GM20431 (cell line): ENCODE measurements around the gene TAGAP.

Experiments
- in situ Hi-C: fragments of 300-500 bp; cut with MseI, MboI; formaldehyde crosslinking; loops from one replicate; pipeline ENCODE4 v1.15.0; 2020; ENCODE audit warnings: low sequenced_read_pairs; ENCODE audit not compliant: unreplicated experiment

Gene TAGAP

DNA sequence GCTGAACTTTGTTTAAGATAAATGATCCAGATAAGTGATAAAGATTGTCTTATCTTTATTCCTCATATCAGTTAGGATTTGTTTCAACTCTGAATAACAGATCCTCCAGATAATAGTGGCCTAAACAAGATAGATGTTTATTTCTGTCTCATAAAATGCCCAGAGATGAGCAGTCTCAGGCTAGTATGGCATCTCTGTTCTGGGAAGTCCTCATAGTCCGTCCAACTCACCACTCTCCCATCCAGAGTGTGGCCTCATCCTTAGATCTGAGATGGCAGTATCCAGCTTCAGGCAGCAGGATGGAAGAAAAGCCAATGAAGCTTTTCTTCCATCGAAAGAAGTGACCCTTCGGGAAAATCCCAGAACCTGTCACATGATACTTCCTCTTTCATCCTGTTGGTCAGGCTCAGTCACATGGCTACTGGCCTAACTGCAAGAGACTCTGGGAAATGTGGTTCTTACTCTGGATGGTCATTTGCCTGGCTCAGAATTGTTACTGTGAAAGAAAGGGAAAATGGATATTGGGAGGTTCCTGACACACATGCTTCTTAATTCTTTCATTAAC is 29.4 kb upstream of the TAGAP start:
- in situ Hi-C loops, result no loop called here

DNA sequence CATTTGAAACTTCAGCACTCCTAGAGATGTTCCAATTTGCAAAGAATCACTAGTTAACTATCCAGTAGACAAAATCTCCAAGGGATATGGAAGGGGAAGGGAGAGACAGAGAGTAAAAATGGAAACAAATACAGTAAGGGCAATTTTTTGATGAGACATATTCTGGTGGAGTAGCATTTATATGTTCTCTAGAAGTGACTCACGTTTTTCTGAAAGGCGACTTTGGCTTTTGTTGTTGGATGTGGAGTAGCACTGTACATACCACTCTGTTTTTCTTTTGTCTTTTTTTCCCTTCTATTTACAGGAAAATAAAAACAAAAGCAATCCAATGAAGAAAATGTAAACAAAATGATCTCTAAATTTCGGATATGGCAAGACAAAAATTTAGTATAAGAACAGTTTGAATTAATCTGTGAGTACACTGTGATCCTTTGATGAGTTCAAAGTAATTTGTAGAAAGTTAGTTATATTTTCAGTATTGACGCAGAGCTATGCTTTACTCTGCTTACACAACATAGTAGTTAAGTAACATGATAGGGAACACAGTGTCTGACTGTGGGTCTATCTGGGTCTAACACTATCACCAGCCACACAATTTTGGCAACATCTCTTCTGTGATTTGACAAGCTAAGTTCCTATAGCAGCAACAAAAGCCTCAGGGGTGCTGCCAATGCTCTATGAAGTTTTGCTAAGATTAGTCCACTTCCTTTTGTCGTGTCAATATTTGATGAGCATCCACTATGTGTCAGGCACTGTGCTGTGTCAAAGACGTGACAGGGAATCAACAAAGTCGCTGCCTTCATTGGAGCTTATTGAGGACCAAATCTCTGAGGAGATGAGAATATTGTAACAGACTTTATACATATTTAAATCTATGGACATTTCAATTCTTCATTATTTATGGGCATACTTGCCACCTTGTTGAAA is 27.3 kb upstream of the TAGAP start:
- in situ Hi-C loops, result no loop called here

DNA sequence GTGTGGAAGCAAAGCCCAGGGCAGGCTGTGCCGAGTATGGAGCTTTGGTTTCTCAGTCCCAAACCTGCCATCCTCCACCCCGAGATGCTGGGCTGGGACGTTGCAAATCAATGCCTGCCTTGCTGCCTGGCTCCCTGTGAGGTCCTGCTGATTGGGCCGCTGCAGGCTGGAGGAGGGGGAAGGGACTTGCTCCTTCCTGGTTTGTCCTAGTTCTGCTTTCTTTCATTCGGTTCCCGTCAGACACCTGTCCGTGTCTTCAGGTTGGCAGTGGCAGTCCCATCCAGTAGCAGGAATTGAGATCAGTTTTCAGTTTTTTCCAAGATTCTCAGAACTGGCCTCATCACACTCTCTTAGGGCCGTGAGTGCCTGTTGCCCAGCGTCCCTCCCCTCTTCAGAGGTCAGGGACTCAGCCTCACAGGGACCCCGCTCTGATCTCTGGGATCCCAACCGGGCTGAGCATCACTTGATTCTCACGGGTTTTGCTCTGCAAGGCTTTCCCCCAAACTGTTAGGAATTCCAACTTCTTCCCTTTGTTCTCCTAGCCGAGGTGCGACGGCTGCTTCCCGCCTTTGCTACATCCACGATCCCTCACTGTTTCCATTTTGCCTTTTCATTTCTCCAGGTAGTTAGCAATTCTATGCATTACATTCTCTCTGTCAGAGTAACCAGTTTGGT is 24.2 kb upstream of the TAGAP start:
- in situ Hi-C loops, result no loop called here

DNA sequence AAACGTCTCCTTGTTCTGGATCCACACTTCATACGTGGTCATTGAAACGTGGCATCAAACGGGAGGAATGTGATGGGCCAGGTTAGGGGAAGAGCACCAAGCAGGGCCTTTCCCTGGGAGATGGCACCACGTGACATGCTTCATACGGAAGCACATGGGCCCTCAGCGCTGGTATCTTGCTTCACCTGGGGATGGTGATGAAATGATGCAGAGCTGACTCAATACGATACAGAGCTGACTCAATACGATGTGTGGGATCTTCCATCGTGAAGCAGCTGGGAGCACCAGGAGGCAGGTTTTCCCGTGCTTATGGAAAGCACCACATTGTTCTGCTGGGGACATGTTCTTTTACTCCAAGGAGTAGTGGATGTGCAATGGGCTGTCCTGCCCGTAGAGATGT is 22.5 kb upstream of the TAGAP start:
- in situ Hi-C loops, result no loop called here

DNA sequence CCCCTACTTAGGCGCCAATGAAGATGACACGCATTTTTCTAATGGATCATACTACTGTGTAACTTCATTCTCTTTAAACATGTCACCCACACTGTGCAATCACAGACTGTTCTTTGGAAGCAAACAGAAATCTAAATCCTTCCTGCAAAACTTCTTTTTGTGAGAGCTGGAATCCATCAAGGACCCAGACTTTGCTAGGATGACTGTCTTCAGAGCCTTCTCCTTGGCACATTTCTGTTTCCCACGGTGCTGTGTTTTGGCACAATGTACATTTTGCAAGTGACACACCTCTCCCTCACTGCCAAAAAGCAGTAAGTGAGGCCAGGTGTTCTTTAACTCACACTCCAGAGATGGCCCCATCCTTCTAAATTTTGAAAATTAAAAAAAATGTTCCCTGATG is 21.7 kb upstream of the TAGAP start:
- in situ Hi-C loops, result no loop called here

DNA sequence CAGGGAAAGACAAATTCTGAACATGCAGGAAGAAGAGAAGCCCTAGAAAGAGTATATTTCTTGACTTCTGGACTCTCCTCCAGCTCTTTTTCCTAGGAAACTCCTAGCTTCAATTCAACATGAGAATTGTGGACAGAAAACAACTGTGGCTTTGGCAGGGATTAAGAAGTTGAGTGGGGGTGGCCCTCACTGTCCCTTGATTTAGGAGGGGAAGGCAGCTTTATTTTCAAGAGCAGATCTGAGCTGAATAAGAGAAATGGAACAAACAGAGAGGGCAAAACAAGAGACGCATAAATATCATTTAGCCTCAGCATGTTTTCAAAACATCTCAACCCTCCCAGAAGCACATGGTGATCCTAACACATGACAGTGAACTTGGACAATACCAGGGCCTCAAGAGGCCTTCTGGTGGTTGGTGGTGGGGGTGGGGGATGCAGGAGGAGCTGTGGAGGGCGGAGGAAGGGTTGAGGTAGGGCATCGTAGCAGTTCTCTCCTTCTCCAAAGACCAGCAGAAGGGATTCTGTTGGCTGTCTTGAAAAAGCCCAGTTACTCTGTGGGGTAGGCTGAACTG is 21.1 kb upstream of the TAGAP start:
- in situ Hi-C loops, result no loop called here

DNA sequence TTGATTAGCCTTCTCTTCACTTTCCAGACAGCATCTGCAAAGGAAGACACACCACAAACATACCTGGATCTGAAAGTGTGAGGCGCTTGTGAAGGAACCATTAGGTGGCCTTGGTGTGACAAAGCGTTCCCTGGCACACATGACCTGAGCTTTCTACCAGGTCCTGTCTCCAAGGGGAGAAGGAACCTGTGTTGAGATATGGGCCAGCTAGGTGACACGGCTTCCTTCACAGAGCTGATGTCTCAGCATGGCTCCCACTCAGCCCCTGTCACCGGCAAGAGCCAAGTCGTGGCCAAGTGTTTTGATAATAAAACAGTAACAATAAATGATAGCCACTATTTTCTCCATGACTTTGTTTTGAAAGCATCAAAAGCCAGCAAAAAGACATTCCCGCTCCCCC is 20.3 kb upstream of the TAGAP start:
- in situ Hi-C loops, result no loop called here

DNA sequence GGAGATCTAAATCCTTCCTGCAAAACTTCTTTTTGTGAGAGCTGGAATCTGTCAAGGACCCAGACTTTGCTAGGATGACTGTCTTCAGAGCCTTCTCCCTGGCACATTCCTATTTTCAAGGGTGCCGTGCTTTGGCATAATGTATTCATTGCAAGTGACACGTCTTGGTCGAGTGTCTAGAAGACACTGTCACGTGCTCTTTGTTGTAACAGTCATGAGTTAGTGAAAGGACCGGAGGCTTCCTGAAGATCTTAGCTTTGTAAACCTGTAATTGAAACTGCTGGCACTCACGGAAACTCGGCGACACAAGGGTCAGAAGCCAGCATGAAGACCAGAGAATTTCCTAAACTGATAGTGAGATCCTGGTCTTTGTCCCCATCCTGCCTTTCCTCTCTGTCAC is 19.7 kb upstream of the TAGAP start:
- in situ Hi-C loops, result no loop called here

DNA sequence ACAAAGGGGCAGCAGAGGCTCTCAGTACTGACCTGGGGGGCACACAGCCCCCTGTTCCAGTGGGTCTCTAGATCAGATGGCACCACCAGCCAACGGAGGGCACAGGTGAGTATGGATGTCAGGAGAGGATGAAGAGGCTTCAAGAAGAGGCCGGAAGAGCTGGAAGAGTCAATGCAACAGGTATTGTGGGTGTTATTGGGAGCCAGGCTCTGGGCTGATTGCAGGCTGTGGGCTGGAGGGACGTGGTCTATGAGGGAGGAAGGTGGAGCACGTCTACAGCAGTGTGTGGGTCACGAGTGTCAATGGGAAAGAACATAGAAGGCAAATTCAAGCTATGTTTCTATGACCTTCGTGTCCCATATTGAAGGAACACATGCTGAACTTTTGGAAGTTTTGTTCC is 18.8 kb upstream of the TAGAP start:
- in situ Hi-C loops, result no loop called here

DNA sequence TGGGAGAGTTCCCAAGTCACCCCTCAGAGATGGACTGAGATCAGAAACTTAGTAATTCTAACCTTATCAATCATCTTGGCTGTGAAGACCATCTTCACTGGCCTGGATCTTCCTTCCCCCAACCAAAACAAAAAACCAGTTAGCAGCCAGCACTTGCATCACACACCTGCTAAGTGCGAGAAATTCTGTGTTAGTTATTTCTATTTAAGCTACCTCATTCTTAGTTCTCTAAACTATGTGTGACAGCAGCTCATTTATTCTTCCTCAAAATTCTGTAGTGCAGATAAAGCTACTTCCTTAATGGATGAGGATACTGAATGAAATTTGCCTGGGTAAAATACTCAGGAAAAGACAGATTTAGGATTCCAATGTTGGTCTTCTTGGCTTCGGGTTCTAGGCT is 18.2 kb upstream of the TAGAP start:
- in situ Hi-C loops, result no loop called here

DNA sequence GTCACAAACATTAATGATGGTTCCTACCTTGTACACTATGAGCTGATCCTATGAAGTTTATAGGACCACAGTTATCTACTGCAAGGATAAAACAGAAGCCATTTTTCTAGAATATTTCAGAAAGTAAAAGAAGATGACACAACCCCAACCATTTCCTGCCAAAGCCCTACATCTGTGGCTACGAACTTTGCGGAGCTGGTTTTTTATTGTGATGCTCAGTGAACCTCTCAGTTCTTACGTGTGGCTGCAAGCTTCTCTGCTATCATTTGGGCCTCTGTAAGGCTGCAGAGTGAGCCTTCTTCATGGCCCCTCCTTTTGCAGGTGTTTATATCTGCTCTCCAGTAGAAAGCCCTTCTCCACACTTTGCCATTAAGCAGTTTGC is 17.8 kb upstream of the TAGAP start:
- in situ Hi-C loops, result no loop called here

DNA sequence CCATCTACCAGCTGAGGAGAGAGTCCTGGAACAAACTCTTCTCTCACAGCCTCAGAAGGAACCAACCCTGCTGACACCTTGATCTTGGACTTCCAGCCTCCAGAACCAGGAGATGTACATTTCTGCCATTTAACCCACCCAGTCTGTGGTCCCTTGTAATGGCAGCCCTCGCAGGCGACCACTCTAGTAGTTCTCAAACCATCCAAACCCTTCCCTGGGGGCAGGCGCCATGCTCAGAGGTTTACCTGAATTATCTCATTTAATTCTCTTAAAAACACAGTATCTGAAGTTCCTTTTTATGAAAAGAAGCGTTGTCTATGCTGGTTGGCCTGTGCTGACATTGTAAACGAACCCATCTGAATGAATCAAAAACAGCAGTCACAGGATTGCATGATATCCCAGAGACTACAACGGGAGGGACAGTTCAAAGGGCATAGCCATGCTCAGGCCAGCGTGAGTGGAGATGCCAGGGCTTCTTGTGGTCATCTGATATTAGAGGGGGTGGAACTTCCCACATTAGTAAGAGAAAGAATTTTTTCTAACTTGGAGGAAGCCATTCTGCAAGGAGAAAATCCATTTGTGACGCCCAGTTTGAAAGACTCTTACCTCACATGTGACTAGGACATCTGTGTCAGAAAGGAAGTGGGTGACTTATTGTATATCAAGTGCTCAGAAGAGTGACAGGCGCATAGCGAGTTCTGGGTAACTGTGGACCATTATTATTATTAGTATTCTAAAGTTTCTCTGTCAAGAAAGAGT is 17.2 kb upstream of the TAGAP start:
- in situ Hi-C loops, result no loop called here

DNA sequence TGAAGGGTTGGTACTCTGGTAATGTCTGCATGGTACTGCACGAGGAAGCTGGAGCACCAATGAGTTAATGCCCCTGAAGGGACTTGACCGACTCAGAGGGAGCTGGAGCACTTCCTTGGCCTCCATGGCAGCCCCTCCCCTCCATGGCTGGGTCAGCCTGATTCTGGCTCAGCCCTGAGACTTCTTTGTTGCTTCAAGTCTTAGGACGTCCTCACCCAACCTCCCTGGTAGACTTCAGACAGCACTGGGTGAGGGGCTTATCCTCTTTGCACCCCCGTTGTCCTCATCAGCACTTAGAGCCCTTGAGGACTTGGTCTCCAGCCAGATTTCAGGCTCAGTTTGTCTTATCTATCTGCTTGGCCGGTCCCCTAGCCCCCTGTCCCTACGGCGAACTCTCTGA is 16.4 kb upstream of the TAGAP start:
- in situ Hi-C loops, result no loop called here

DNA sequence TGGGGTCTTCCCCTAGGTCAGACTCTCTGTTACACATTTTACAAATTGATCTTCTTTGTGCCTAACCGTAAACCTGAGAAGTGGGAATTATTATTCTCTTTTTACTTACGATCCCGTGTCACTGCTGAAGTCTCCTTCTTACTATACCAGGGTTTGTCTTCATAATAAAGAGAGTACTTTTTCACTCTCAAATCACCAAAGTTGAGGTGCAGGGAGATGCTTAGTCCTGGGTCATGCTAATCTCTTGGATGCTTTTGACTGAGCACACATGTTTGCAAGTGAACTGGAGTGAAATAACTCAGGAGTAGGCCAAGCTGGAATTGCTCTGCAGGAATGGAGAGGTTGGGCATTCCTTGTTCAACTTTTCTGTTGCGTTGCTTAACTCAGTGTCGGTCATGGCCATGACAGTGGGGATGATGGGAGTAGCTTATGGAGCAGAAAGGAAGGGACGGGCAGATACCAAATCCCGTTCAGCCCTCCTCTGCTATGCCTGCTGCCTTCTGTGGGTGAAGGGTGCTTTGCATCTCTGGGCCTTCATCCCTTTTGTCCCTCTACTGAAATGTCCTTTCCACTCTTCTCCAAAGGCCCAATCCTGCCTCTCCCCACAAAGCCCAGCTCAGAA is 15.2 kb upstream of the TAGAP start:
- in situ Hi-C loops, result no loop called here

DNA sequence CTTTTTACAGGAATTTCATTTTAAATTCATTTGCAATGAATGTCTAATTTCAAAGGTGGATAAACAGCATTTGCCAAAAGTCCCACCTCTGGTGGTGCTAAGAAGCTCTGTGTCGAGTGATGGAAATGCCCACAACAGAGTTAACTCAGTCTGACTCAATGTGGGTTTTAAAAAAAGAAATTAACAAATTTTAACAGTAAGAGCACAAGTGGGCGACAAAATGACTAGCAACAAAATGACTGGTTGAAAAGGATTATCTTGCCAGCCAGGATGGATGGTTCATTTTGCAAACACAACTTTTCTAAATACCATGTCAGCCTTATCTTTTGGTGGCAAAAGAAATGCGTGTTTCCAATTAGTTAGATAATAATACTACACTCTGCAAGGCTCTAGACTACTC is 14.3 kb upstream of the TAGAP start:
- in situ Hi-C loops, result no loop called here

DNA sequence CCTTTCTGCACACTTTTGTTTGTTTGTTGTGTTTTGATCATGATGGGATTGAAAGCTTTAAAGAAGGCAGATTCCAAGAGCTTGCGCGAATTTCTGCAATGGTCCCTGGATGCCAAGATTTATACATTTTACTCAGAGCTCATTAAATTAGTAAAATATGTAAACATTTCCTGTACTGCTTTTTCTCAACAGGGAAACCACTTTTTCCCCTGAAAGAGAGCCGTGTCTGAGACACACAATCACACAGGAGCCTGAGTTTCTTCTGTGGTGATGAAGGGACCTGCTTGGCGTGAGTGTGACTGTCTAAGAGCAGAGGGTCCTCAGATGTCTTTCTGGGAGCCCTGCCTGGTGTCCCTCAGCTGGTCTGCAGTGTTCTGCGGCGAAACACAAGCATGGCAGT is 12.1 kb upstream of the TAGAP start:
- in situ Hi-C loops, result no loop called here

DNA sequence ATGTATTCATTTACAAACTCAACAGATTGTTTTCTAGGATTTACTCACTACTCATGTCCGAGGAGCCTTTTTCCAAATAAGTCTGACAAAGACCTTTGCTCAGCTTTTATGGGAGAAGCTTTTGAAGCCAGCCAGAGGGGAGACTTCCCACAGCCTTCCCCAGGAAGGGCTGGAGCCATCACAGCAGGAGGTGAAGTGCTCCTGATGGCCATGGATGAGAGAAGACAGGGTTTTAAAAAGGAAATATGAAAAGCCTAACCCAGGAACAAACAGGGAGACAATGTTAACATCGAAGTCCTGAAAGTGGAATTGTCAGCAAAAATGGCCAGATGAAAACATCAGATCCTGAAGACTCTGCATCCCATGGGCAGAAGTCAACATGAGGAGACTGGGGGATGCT is 11.6 kb upstream of the TAGAP start:
- in situ Hi-C loops, result no loop called here

DNA sequence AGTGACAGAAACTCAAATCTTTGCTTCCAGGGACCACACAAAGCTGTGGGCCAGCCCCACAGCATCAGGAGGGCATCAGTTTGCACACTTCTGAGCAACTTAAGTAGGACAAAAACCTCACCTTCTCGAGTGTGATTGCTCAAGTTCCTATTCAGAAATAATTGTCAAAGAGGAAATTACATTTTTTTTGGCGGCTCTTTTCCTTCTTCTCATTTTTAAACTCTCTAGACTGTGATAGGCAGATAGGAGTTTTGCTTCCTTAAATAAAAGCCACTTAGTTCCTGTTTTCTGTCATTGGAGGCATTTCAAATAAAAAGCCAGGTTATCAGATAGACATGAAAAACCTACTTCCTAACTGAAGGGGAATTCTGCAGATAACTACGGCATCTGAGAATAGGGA is 11.2 kb upstream of the TAGAP start:
- in situ Hi-C loops, result no loop called here

DNA sequence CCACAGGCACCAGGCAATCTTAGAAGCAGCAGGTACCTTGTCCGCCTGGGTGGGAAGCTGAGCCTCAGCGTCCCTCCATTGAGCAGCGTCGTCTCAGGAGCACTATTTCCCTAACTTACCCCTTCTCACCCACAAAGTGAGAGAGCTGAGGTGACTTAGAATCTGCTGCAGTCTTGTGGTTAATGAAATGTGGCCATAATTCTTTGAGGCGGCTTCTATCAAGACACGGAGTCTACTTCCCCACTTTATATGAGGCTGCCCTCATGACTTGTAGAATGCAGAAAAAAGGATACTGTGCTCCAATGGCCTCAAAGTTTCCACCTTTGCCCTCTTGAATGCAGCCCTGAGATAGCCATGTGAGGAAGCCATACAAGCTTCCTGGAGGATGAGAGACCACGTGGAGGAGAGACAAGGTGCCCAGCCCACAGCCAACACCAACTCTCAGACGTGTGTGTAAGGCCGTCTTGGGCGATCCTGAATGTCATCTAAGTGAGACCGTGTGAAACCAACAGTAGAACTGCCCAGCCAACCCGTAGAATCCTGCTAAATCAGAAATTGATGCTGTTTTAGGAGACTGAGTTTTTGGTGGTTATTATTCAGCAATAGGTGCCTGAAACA is 9.1 kb upstream of the TAGAP start:
- in situ Hi-C loops, result no loop called here

DNA sequence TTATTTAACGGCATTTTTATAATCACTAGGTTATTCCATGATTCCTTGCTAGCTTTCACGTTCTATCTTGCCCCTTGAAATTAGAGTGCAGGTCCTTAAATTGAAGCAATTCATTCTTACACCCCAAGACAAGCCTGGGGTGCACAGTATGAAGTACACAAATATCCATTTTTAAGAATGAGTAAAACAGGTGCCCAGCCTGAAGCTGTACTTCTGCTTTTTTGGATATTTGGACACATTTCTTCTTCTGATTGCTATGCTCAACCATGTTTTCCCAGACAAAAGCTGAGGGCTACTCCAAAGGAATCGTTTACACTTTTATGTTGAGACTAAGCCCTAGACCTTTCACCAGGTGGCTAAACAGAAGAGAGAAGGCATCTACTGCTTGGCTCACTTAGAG is 7.9 kb upstream of the TAGAP start:
- in situ Hi-C loops, result no loop called here
